ENCODE results near the gene UBR3.

DNA sequence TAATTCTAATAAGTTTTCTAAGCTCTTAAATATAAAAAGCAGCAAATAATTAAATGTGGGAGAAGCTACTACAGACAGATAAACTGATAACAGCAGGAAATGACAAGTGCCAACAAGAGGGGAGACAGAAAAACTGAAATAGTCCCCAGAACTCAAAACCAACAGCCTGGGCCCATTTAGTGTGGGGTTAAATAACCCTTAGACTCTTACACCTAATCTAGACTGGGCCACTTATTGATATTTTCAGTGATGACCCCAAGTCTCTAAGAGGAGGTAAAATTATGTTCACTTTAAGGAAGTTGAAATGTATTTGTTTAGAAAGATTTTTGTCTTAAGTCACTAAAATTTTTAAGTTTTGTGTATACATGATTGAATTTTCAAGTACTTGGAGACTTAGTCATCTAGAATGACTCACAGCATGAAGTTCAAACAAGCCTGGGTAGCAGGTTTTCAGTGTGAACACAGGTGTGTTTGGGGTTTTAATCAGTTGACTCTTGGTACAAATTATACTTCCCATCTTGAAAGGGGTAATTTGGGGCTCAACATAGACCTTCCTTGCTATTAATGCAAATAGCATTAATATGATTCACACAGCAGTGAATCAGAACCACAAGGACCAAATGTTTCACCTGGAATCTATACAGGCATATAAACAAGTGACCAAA lies 295.8 kb downstream of the UBR3 start:
- TF ChIP-seq YY1 (IDR thresholded peaks at IDR 0.05; ENCODE audit: insufficient read depth, insufficient read length) (no peak), SUZ12 (IDR thresholded peaks at IDR 0.05; ENCODE audit: extremely low read depth, insufficient read depth, insufficient read length) (no peak), ZNF274 (IDR thresholded peaks at IDR 0.05; ENCODE audit: low read depth, low read length) (no peak)

Measured in NT2/D1 (cell line).